ENCODE results near the gene KRT74. TPM values are rescaled to one million over a fixed set of nuclear protein-coding genes. Genes with fewer than 3 reads are reported as not detected.

The KRT74 gene
- total and polyA plus RNA-seq, 2 of the 8 experiments (the other 6 are each of a cell fraction or from before 2014, with no cell fraction given): not detected

- Histone ChIP-seq H2AK5ac (ENCODE audit: low read depth, low read length) (no peak overlapping the region), H3K4me2 (ENCODE audit: insufficient read depth in 1 of 2, low read depth in 2 of 2, low read length in 2 of 2) (no peak overlapping the region), H3K9ac (replicated peaks in 1 of 4; ENCODE audit: extremely low read depth in 1 of 4, low read depth in 3 of 4, low read length in 3 of 4) (no peak overlapping the region), H3K36me3 (ENCODE audit: control insufficient read depth in 2 of 4, insufficient read depth in 4 of 4, low read length in 3 of 4) (no peaks in the 10 kb centered on the region), H3K4ac (replicated peaks; ENCODE audit: insufficient read length, low read depth, low read length) (no peak overlapping the region), H4K8ac (ENCODE audit: extremely low read depth, insufficient read depth, low read length) (no peak overlapping the region), H3K4me3 (ENCODE audit: extremely low read depth in 1 of 4, insufficient read depth in 2 of 4, low read depth in 3 of 4, low read length in 4 of 4) (no peak overlapping the region), H2BK15ac (ENCODE audit: low read length) (no peak overlapping the region), H2BK5ac (ENCODE audit: low read depth, low read length) (no peak overlapping the region), H2BK20ac (ENCODE audit: low read length) (no peak overlapping the region), H3K14ac (ENCODE audit: insufficient read length) (no peak overlapping the region), H3K18ac (ENCODE audit: extremely low read depth, low read length) (no peak overlapping the region), H3K79me1 (ENCODE audit: low read depth, low read length) (no peaks in the 10 kb centered on the region), H3K9me3 (ENCODE audit: insufficient read depth in 2 of 2, low read depth in 1 of 2, low read length in 1 of 2) (no peaks in the 10 kb centered on the region), H4K91ac (replicated peaks; ENCODE audit: insufficient read length, low read length) (no peak overlapping the region), H2BK12ac (ENCODE audit: low read depth, low read length) (no peak overlapping the region), H4K5ac (ENCODE audit: insufficient read length, low read depth, low read length) (no peak overlapping the region), H3K4me1 (replicated peaks in 1 of 4; ENCODE audit: control insufficient read depth in 3 of 4, insufficient read depth in 4 of 4, low read length in 3 of 4) (no peaks in the 10 kb centered on the region), H3K79me2 (ENCODE audit: control insufficient read depth in 1 of 2, insufficient read depth in 2 of 2, low read length in 2 of 2) (no peaks in the 10 kb centered on the region), H2BK120ac (replicated peaks; ENCODE audit: low read depth, low read length) (no peak overlapping the region), H4K20me1 (replicated peaks in 1 of 2; ENCODE audit: control insufficient read depth in 1 of 2, insufficient read depth in 2 of 2, low read length in 2 of 2) (no peaks in the 10 kb centered on the region), H3K23ac (ENCODE audit: insufficient read length) (no peak overlapping the region), H3K23me2 (ENCODE audit: low read depth, low read length) (no peaks in the 10 kb centered on the region), H3K27ac (ENCODE audit: low read depth, low read length) (no peak overlapping the region), H2AFZ (ENCODE audit: low read length) (no peak overlapping the region), H3K56ac (replicated peaks; ENCODE audit: insufficient read length, low read depth, low read length) (no peak overlapping the region), H3K27me3 (replicated peaks in 1 of 4; ENCODE audit: control insufficient read depth in 3 of 4, extremely low read depth in 1 of 4, insufficient read depth in 3 of 4, low read length in 3 of 4) (no peaks in the 10 kb centered on the region; a peak in 2 of 7 replicates)
- 96% methylated on average over 12 of the region's 12 CpGs; no CpG with 5 or more reads in 1 of the 2 experiments for WGBS, 2 experiments (ENCODE audit: extremely low coverage in 1 of 2, insufficient coverage in 1 of 2, insufficient read length in 1 of 2, insufficient replicate concordance in 2 of 2, low coverage in 1 of 2, low lambda C conversion rate in 2 of 2, missing lambda C conversion rate in 1 of 2)
- DNase-seq (ENCODE audit: low read depth in 1 of 2, low spot score in 2 of 2) (no peak), FAIRE-seq (no peak)
- POLR2A ChIA-PET (ENCODE audit: partially characterized antibody): no interaction called here
- CTCF ChIA-PET (ENCODE audit: partially characterized antibody): interaction anchor here (1.1 to 3.6 kb wide), 9 partner anchors 9 to 303 kb away, joined by 3 to 11 read pairs (median 5); partner anchors contain the start of gene KRT71
- no peak for TF ChIP-seq CREB1 (IDR thresholded peaks at IDR 0.05)
- TF ChIP-seq YY1 (IDR thresholded peaks at IDR 0.05; ENCODE audit: low read depth, low read length): no peak
- no peak for TF ChIP-seq KDM5A (IDR thresholded peaks at IDR 0.05; ENCODE audit: low read length)
- TF ChIP-seq CBX5 (IDR thresholded peaks at IDR 0.05; ENCODE audit: low read depth, low read length): no peak
- no peak for TF ChIP-seq SP4 (IDR thresholded peaks at IDR 0.05; ENCODE audit: low read length)
- TF ChIP-seq CHD1 (IDR thresholded peaks at IDR 0.05; ENCODE audit: low read depth, low read length): no peak
- TF ChIP-seq EZH2 (IDR thresholded peaks at IDR 0.05; ENCODE audit: low read depth, low read length, severe bottlenecking): no peak
- TF ChIP-seq, protein P1, sequence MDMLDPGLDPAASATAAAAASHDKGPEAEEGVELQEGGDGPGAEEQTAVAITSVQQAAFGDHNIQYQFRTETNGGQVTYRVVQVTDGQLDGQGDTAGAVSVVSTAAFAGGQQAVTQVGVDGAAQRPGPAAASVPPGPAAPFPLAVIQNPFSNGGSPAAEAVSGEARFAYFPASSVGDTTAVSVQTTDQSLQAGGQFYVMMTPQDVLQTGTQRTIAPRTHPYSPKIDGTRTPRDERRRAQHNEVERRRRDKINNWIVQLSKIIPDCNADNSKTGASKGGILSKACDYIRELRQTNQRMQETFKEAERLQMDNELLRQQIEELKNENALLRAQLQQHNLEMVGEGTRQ (IDR thresholded peaks at IDR 0.05; ENCODE audit: low read length): no peak
These were observed 5.5 kb downstream of the KRT74 start for GRCh38 chr12:52568111-52568510.
